KMS-11 (cell line): ENCODE measurements around the gene OXCT2.

Experiments
- H2AFZ ChIP-seq: fragments of 200-600 bp; sonication (generic); 2 replicates; pipeline ENCODE4 v1.6.1; 2016; ENCODE audit warnings: antibody characterized with exemption, mixed run types, low read depth
- H3K27ac ChIP-seq: fragments of 200-600 bp; sonication (generic); 2 replicates; pipeline ENCODE4 v1.6.1; 2016; ENCODE audit warnings: mild to moderate bottlenecking, mixed run types
- H3K27me3 ChIP-seq: fragments of 200-600 bp; sonication (generic); 2 replicates; pipeline ENCODE4 v1.6.1; 2017; ENCODE audit warnings: mild to moderate bottlenecking, low read depth, mixed run types, moderate library complexity; ENCODE audit not compliant: insufficient read depth
- H3K36me3 ChIP-seq: fragments of 200-600 bp; sonication (generic); 2 replicates; pipeline ENCODE4 v1.6.1; 2017; ENCODE audit warnings: mild to moderate bottlenecking, mixed run types; ENCODE audit not compliant: insufficient read depth
- H3K4me1 ChIP-seq: fragments of 200-600 bp; sonication (generic); 2 replicates; pipeline ENCODE4 v1.6.1; 2016; ENCODE audit warnings: mild to moderate bottlenecking, low read depth, mixed run types; ENCODE audit not compliant: poor library complexity, severe bottlenecking
- H3K4me2 ChIP-seq: fragments of 200-600 bp; sonication (generic); 2 replicates; pipeline ENCODE4 v1.7.0; 2016; ENCODE audit warnings: mild to moderate bottlenecking, mixed run types
- H3K4me3 ChIP-seq: fragments of 200-600 bp; sonication (generic); IDR thresholded peaks from 2 replicates; pipeline ENCODE4 v1.6.1; 2017; ENCODE audit warnings: low read depth, low read length, mixed read lengths; ENCODE audit not compliant: insufficient read depth
- H3K79me2 ChIP-seq: fragments of 200-600 bp; sonication (generic); 2 replicates; pipeline ENCODE4 v1.6.1; 2016; ENCODE audit warnings: low read depth, mixed run types; ENCODE audit not compliant: insufficient read depth
- H3K9ac ChIP-seq: fragments of 200-600 bp; sonication (generic); 2 replicates; pipeline ENCODE4 v1.6.1; 2016; ENCODE audit warnings: mild to moderate bottlenecking, mixed run types
- H4K20me1 ChIP-seq: fragments of 200-600 bp; sonication (generic); 2 replicates; pipeline ENCODE4 v1.6.1; 2016; ENCODE audit warnings: mild to moderate bottlenecking, mixed run types; ENCODE audit not compliant: insufficient read depth
- CTCF ChIP-seq: fragments of 200-600 bp; sonication (generic); conservative IDR thresholded peaks from 2 replicates; pipeline ENCODE4 v1.6.1; 2017; ENCODE audit warnings: low read depth, mild to moderate bottlenecking, antibody characterized with exemption, low read length, moderate library complexity, mixed read lengths

Gene OXCT2

GRCh38 chr1:39732730-39733129, 38.4 kb downstream of the OXCT2 start:
- Histone ChIP-seq H3K4me3 (no peak overlapping the region), H3K9ac (no peak overlapping the region), H3K36me3 (no peaks in the 10 kb centered on the region), H3K27me3 (no peaks in the 10 kb centered on the region), H3K4me1 (peaks cover 19% of the 10 kb centered on the region), H3K27ac (no peak overlapping the region), H3K4me2 (no peak overlapping the region), H3K79me2 (no peaks in the 10 kb centered on the region), H2AFZ (no peak overlapping the region), H4K20me1 (no peaks in the 10 kb centered on the region)
- no peak for TF ChIP-seq CTCF

- Histone ChIP-seq H4K20me1 (no peaks in the 10 kb centered on the region), H3K79me2 (no peaks in the 10 kb centered on the region), H3K4me1 (no peaks in the 10 kb centered on the region), H3K4me3 (no peak overlapping the region), H2AFZ (no peak overlapping the region), H3K9ac (no peak overlapping the region), H3K36me3 (no peaks in the 10 kb centered on the region), H3K27me3 (no peaks in the 10 kb centered on the region), H3K4me2 (no peak overlapping the region), H3K27ac (no peak overlapping the region)
- no peak for TF ChIP-seq CTCF
Measured at GRCh38 chr1:39729842-39730241, 41.3 kb downstream of the OXCT2 start.

- Histone ChIP-seq H3K4me1 (no peaks in the 10 kb centered on the region), H3K9ac (no peak overlapping the region), H2AFZ (no peak overlapping the region), H3K27ac (no peak overlapping the region), H3K27me3 (no peaks in the 10 kb centered on the region), H3K79me2 (no peaks in the 10 kb centered on the region), H4K20me1 (no peaks in the 10 kb centered on the region), H3K4me2 (no peak overlapping the region), H3K36me3 (no peaks in the 10 kb centered on the region), H3K4me3 (no peak overlapping the region)
- TF ChIP-seq CTCF: no peak
Measured at GRCh38 chr1:39729030-39729429, 42.1 kb downstream of the OXCT2 start.

GRCh38 chr1:39727932-39728317, 43.2 kb downstream of the OXCT2 start:
- no peaks in the 10 kb centered on the region for H3K4me1 ChIP-seq
- H3K9ac ChIP-seq: no peak overlapping the region
- H4K20me1 ChIP-seq: no peaks in the 10 kb centered on the region
- no peak overlapping the region for H3K27ac ChIP-seq
- H3K79me2 ChIP-seq: no peaks in the 10 kb centered on the region
- H3K4me2 ChIP-seq: no peak overlapping the region
- no peak overlapping the region for H3K4me3 ChIP-seq
- no peaks in the 10 kb centered on the region for H3K36me3 ChIP-seq
- H3K27me3 ChIP-seq: no peaks in the 10 kb centered on the region
- H2AFZ ChIP-seq: no peak overlapping the region
- no peak for TF ChIP-seq CTCF
